Neural cell (in vitro differentiated cells): Measurements from ENCODE around the gene CD200R1L. TPM values are rescaled to one million over a fixed set of nuclear protein-coding genes. Genes with fewer than 3 reads are reported as not detected.

Experiments used
- H2AFZ ChIP-seq: fragments of 200-600, 300-800 bp; sonication (generic), shearing (Covaris generic); 2 replicates; pipeline ENCODE4 v1.6.0; 2014; ENCODE audit warnings: low read depth, mild to moderate bottlenecking, antibody characterized with exemption, low read length, moderate library complexity
- H3F3A ChIP-seq: fragments of 200-600 bp; shearing (Covaris generic); 2 replicates; pipeline ENCODE4 v1.6.1; 2016; ENCODE audit warnings: mild to moderate bottlenecking, moderate library complexity, mixed read lengths, antibody characterized with exemption, low read length; ENCODE audit not compliant: insufficient read depth, poor library complexity, severe bottlenecking
- H3K27ac ChIP-seq: fragments of 200-600, 300-800 bp; sonication (generic), shearing (Covaris generic); 2 replicates; pipeline ENCODE4 v1.5.1; 2014; ENCODE audit warnings: mild to moderate bottlenecking, low read length, moderate library complexity
- H3K27me3 ChIP-seq: fragments of 300-800, 200-600 bp; sonication (generic), shearing (Covaris generic); 2 replicates; pipeline ENCODE4 v1.6.0; 2014; ENCODE audit warnings: mild to moderate bottlenecking, low read depth, low read length, moderate library complexity; ENCODE audit not compliant: insufficient read depth
- H3K36me3 ChIP-seq: fragments of 300-800, 200-600 bp; sonication (generic), shearing (Covaris generic); 2 replicates; pipeline ENCODE4 v1.5.1; 2014; ENCODE audit warnings: mild to moderate bottlenecking, antibody characterized with exemption, low read length, moderate library complexity; ENCODE audit not compliant: insufficient read depth
- H3K4me2 ChIP-seq: fragments of 300-800, 200-600 bp; sonication (generic), shearing (Covaris generic); 2 replicates; pipeline ENCODE4 v1.6.0; 2014; ENCODE audit warnings: mild to moderate bottlenecking, low read length
- H3K4me3 ChIP-seq: fragments of 300-800, 200-600 bp; sonication (generic), shearing (Covaris generic); 2 replicates; pipeline ENCODE4 v1.5.1; 2014; ENCODE audit warnings: mild to moderate bottlenecking, low read length, moderate library complexity
- H3K79me2 ChIP-seq: fragments of 200-600 bp; shearing (Covaris generic); replicated peaks from 2 replicates; pipeline ENCODE4 v1.6.0; 2014; ENCODE audit warnings: mild to moderate bottlenecking, low read length, moderate library complexity; ENCODE audit not compliant: insufficient read depth
- H3K9ac ChIP-seq: fragments of 300-800, 200-600 bp; sonication (generic), shearing (Covaris generic); 2 replicates; pipeline ENCODE4 v1.6.1; 2016; ENCODE audit warnings: mild to moderate bottlenecking, low read length, mixed read lengths
- H3K9me2 ChIP-seq: fragments of 200-600 bp; shearing (Covaris generic); 2 replicates; pipeline ENCODE4 v1.6.1; 2016; ENCODE audit warnings: mild to moderate bottlenecking, low read length, mixed read lengths; ENCODE audit not compliant: insufficient read depth
- H3K9me3 ChIP-seq: fragments of 200-600, 300-800 bp; sonication (generic), shearing (Covaris generic); 2 replicates; pipeline ENCODE4 v1.6.1; 2016; ENCODE audit warnings: mild to moderate bottlenecking, mixed run types, low read length, moderate library complexity, mixed read lengths
- H4K20me1 ChIP-seq: fragments of 200-600 bp; shearing (Covaris generic); 2 replicates; pipeline ENCODE4 v1.6.1; 2016; ENCODE audit warnings: mild to moderate bottlenecking, mixed run types; ENCODE audit not compliant: insufficient read depth
- CTCF ChIP-seq: fragments of 450-650 bp; IDR thresholded peaks from 2 replicates; pipeline ENCODE4 v1.5.1; 2014; ENCODE audit warnings: antibody characterized with exemption, mild to moderate bottlenecking, moderate library complexity; ENCODE audit not compliant: poor library complexity, severe bottlenecking
- EP300 ChIP-seq: fragments of 450-650 bp; conservative IDR thresholded peaks from 2 replicates; pipeline ENCODE4 v1.6.1; 2014; ENCODE audit warnings: antibody characterized with exemption, mild to moderate bottlenecking, moderate library complexity; ENCODE audit not compliant: poor library complexity, severe bottlenecking
- EZH2 ChIP-seq: fragments of 200-600, 300-800 bp; shearing (Covaris generic), sonication (generic); IDR thresholded peaks from 2 replicates; pipeline ENCODE4 v1.6.1; 2014; ENCODE audit warnings: antibody characterized with exemption, low read length, borderline replicate concordance, mild to moderate bottlenecking; ENCODE audit not compliant: insufficient read depth, poor library complexity, severe bottlenecking
- MXI1 ChIP-seq: fragments of 450-650 bp; conservative IDR thresholded peaks from 2 replicates; pipeline ENCODE4 v1.6.1; 2014; ENCODE audit warnings: antibody characterized with exemption, mild to moderate bottlenecking; ENCODE audit not compliant: poor library complexity, severe bottlenecking
- POLR2AphosphoS5 ChIP-seq: IDR thresholded peaks from 2 replicates; pipeline ENCODE4 v1.6.1; 2012
- RAD21 ChIP-seq: fragments of 450-650 bp; conservative IDR thresholded peaks from 2 replicates; pipeline ENCODE4 v1.6.1; 2014; ENCODE audit warnings: antibody characterized with exemption, mild to moderate bottlenecking, moderate library complexity
- REST ChIP-seq: IDR thresholded peaks from 2 replicates; pipeline ENCODE4 v1.6.1; 2012; ENCODE audit warnings: borderline replicate concordance
- SMC3 ChIP-seq: fragments of 450-650 bp; conservative IDR thresholded peaks from 2 replicates; pipeline ENCODE4 v1.6.1; 2014; ENCODE audit warnings: antibody characterized with exemption, mild to moderate bottlenecking, moderate library complexity; ENCODE audit not compliant: poor library complexity
- TAF1 ChIP-seq: IDR thresholded peaks from 2 replicates; pipeline ENCODE4 v1.6.1; 2012; ENCODE audit warnings: low read depth
- polyA plus RNA-seq: library from polyadenylated mRNA; depleted of rRNA; stranded (reverse); fragments of >200 nt; gene quantifications from 2 replicates; pipeline ENCODE4 v1.2.3, GENCODE V29; 2014

Gene CD200R1L
- polyA plus RNA-seq, 1 donor from 2014 or later = not detected

- Histone ChIP-seq H3K27me3 (no peaks in the 10 kb centered on the region), H3F3A (no peaks in the 10 kb centered on the region), H3K9ac (no peak overlapping the region), H3K27ac (no peak overlapping the region), H3K4me3 (no peak overlapping the region), H2AFZ (no peak overlapping the region), H4K20me1 (no peaks in the 10 kb centered on the region), H3K79me2 (no peaks in the 10 kb centered on the region), H3K9me2 (no peaks in the 10 kb centered on the region), H3K36me3 (no peaks in the 10 kb centered on the region), H3K9me3 (no peaks in the 10 kb centered on the region), H3K4me2 (no peak overlapping the region)
- TF ChIP-seq MXI1 (no peak), REST (no peak), SMC3 (no peak), EZH2 (no peak), EP300 (no peak), RAD21 (no peak), POLR2AphosphoS5 (no peak), TAF1 (no peak), CTCF (no peak)
Observed at GRCh38 chr3:112873632-112874031, 27.0 kb upstream of the CD200R1L start.

DNA sequence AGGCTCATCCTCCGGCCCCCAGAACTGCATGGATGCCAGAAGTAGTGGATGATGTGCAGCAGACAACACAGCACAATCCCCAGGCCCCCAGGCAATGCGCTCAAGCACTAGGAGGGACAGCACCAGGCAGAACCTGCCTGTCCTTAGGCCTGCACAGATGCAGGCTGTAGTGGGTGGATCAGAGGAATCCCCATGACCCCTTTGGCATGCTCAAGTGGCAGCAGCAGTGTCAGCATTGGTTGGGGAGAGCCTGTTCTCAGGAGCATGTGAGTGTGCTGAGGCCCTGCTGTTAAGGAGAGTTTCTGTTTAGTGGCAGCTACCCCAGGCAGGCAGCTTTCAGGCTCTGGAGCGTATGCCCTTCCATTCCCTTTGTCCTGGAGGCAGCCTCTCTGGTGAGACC lies 25.1 kb upstream of the CD200R1L start:
- H2AFZ ChIP-seq = no peak overlapping the region
- no peaks in the 10 kb centered on the region for H3K79me2 ChIP-seq
- H3K4me3 ChIP-seq = no peak overlapping the region
- H3K9me3 ChIP-seq = no peaks in the 10 kb centered on the region
- H3K4me2 ChIP-seq = no peak overlapping the region
- no peak overlapping the region for H3K27ac ChIP-seq
- H3F3A ChIP-seq = no peaks in the 10 kb centered on the region
- no peaks in the 10 kb centered on the region for H3K36me3 ChIP-seq
- no peaks in the 10 kb centered on the region for H3K27me3 ChIP-seq
- no peaks in the 10 kb centered on the region for H3K9me2 ChIP-seq
- no peaks in the 10 kb centered on the region for H4K20me1 ChIP-seq
- H3K9ac ChIP-seq = no peak overlapping the region
- TF ChIP-seq CTCF (no peak), EZH2 (no peak), RAD21 (no peak), TAF1 (no peak), SMC3 (no peak), REST (no peak), POLR2AphosphoS5 (no peak), MXI1 (no peak), EP300 (no peak)
